Thyroid gland (tissue), 4 donors: Measurements from ENCODE around the gene HIVEP3.

Source experiments
- POLR2A ChIP-seq, 2 donors: fragments of 450-650 bp; IDR thresholded peaks; one replicate each; pipeline ENCODE4 v1.6.1; 2017; ENCODE audit warnings: antibody characterized with exemption in 2 of 2, mild to moderate bottlenecking in 2 of 2, moderate library complexity in 1 of 2
- TF ChIP-seq, protein P1 (sequence below), 6 experiments: fragments of 200-600 bp in 3 of 6; fragments of 450-650 bp in 3 of 6; sonication (generic) in 3 of 6; IDR thresholded peaks; one replicate each; pipeline ENCODE4 v1.5.1; 2016 to 2019; ENCODE audit warnings: antibody characterized with exemption in 6 of 6, mild to moderate bottlenecking in 2 of 6, inconsistent platforms in 1 of 6, moderate library complexity in 1 of 6

DNA sequence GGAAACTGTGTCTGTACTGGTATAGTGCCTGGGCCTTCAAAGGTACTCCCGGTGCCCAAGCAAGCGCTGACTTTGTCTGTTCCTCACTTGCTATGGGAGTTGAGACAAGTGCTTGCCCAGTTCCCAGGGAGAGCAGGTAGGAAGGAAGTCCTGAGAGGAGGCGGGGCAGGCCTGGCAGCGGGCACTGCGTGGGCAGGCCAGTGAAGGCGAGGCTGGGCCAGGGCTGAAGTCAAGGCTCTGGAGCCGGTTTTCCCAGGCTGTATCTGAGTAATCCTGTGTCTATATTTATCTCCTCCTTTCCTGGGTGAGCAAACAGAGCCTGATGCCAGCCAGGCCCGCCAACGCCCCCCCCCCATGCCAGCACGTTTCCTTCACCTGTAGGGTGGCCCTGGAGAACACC lies 418.3 kb downstream of the HIVEP3 start:
- TF ChIP-seq, protein P1, sequence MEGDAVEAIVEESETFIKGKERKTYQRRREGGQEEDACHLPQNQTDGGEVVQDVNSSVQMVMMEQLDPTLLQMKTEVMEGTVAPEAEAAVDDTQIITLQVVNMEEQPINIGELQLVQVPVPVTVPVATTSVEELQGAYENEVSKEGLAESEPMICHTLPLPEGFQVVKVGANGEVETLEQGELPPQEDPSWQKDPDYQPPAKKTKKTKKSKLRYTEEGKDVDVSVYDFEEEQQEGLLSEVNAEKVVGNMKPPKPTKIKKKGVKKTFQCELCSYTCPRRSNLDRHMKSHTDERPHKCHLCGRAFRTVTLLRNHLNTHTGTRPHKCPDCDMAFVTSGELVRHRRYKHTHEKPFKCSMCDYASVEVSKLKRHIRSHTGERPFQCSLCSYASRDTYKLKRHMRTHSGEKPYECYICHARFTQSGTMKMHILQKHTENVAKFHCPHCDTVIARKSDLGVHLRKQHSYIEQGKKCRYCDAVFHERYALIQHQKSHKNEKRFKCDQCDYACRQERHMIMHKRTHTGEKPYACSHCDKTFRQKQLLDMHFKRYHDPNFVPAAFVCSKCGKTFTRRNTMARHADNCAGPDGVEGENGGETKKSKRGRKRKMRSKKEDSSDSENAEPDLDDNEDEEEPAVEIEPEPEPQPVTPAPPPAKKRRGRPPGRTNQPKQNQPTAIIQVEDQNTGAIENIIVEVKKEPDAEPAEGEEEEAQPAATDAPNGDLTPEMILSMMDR (IDR thresholded peaks at IDR 0.05) = no peak
- peak in 1 of 2 donors; percentile 28 for TF ChIP-seq POLR2A (IDR thresholded peaks at IDR 0.05)
